Measurements from ENCODE around the gene C14orf180.
"Not testable (repeated sequence)": the region's sequence is repeated elsewhere in the genome, so short reads cannot be mapped to it uniquely, and the experiment has no call there.

Gene C14orf180

GRCh38 chr14:104579939-104580338, 375 bp downstream of the C14orf180 start:
- not testable (repeated sequence) for DNase-seq (ENCODE audit: low read depth)

GRCh38 chr14:104580961-104581360, 1.4 kb downstream of the C14orf180 start:
- no peak for DNase-seq (ENCODE audit: low read depth)

- DNase-seq (ENCODE audit: low read depth), result no peak
These were observed 2.0 kb downstream of the C14orf180 start for GRCh38 chr14:104581521-104581920.

GRCh38 chr14:104582005-104582404, 2.4 kb downstream of the C14orf180 start:
- no peak for DNase-seq (ENCODE audit: low read depth)

DNA sequence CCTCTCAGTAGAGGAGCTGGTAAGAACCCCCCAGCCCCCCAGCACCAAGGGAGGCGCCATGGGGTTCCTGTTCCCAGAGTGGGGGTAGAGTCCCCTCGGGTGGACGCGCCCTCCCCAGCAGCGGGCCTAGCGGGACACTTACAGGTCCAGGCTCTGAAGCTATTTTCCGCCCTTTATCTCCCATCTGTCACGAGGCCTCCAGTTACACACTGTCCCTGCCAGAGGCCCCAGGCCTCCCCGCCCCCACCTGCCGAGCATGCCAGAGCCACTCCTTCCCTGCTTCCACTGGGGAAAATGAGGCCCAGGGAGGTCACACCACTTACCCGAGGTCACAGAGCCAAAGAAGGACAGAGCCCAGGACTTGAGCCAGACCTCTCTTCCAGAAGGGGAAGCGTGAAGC, 3.1 kb downstream of the C14orf180 start:
- no peak for DNase-seq (ENCODE audit: low read depth)

GRCh38 chr14:104583424-104584306, 4.1 kb downstream of the C14orf180 start:
- DNase-seq (ENCODE audit: low read depth), result no peak

DNA sequence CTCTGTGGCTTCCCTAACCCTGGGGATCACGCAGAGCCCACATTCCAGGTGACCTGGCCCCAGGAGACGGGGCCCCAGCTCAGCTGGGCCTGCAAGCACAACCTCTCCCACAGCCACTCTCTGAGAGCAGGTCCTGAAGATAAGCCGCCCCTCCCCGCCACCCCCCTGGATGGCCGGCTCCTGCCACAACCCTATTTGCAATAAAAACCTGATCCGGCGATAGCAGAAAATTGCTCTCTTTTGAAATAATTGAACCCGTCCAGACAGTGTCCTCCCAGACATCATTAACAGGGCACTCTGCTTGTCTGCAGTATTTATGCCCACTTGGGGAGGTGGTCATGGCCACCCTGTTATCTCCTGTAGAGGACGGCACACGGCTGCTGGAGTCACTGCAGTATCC, 5.0 kb downstream of the C14orf180 start:
- DNase-seq (ENCODE audit: low read depth), result no peak

GRCh38 chr14:104585966-104586697, 6.6 kb downstream of the C14orf180 start:
- DNase-seq (ENCODE audit: low read depth), result no peak

GRCh38 chr14:104586832-104587620, 7.5 kb downstream of the C14orf180 start:
- no peak for DNase-seq (ENCODE audit: low read depth)

- no peak for DNase-seq (ENCODE audit: low read depth)
These were observed 8.1 kb downstream of the C14orf180 start for GRCh38 chr14:104587641-104588040.

DNA sequence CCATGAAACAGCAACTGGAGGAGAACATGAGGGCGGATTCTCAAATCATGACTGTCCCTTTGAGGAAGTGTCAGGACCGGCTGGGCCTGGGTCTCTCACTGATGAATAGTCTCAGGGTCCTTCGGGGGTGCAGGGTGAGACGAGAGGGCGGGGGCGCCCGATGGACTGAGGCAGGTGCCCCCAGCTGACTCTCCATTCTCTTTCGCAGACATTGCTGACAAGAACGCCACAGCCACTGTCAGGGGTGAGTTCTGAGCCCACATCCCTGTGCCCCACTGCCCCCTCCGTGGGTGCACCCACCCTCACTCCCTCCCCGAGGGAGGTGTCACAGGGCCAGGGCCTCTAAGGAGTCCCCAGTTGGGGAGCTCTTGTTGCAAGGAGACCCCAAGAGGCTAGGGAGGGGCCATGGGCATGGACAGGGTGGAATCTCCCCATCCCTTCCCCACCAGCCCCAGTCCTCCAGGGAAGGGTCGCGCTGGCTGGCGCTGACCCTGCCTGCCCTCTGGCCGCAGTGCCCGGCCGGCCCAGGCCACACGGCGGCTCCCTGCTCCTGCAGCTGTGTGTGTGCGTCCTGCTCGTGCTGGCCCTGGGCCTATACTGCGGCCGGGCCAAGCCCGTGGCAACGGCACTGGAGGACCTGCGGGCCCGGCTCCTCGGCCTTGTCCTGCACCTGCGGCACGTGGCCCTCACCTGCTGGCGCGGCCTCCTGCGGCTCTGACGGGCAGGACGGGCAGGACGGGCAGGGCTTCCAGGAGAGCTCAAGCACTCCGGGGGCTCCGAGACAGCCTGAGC, 8.7 kb downstream of the C14orf180 start:
- no peak for DNase-seq (ENCODE audit: low read depth)

DNA sequence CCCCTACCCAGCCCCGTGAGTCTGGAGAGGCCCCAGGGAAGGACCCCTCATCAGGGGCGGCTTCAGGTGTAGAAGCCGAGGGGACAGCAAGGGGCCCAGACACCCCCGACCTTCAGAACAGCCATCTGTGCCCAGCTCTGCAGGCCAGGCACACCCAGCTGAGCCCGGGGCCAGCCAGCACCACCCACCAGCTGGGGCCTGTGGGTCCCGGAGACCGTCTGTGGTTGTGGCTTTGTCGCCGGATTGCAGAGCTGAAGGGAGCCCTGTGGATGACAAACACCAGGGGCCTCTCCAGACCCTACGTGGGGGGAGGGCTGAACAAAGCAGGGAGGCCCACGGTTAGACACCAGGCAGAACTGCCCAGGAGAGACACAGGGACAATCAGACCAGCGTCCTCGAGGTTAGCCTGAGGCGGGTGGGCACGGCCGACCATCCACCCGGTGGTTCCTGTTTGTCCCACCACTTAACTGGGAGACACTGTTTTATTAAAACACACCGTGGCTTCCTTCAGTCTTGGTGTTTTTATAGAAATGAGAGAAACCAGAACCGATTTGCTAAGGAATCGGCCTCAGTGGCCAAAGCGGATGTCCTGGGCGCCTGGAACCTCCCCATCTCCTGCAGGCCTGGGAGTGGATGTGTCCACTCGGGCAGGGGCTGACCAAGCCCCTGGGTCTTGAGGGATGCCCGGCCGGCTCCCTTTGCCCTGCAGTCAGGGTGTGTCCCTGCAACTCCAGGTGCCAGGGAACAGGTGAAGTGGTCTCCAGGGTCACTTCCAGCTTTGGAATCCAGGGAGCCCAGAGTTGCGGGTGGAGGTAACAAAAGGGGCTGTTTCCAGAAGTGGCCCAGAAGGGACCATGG, 10.0 kb downstream of the C14orf180 start:
- DNase-seq (ENCODE audit: low read depth), result no peak

- no peak for DNase-seq (ENCODE audit: low read depth)
These were observed 10.8 kb downstream of the C14orf180 start for GRCh38 chr14:104590240-104590965.

- no peak for DNase-seq (ENCODE audit: low read depth)
These were observed 11.5 kb downstream of the C14orf180 start for GRCh38 chr14:104591031-104591430.

DNA sequence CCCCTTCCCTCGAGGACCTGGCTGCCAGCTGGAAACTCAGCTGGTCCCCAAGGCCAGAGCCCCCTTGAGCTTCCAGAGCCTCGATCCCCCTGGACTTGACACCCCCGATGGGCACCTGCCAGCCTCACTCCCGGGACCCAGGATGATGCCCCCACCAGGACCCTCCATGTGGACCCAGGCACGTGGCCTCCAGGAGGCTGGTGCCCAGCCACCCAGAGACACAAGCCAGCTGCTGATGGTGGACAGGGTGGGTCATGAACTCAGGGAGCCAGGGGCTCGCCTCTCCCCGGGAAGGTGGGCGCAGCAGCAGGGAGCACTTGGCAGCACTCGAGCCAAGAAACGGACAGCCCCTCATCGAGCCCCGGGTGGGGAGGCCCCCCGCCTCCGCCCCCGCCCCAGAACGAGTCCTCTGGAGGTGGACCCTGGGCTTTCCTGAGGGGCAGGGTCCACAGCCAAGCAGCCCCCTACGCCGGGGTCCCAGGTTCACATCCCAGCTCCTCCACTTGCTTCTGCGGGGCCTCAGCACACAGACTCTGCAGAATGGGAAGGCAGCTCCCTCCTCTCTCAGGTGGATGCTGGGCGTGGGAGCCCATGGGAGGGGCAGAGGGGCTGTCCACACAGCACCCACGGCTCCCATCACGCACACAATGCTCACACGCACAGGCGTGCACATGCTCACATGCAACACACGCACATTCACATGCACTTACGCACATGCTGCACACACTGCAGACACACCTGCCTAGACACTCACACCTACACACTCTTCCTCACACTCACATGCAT, 12.1 kb downstream of the C14orf180 start:
- no peak for DNase-seq (ENCODE audit: low read depth)

DNA sequence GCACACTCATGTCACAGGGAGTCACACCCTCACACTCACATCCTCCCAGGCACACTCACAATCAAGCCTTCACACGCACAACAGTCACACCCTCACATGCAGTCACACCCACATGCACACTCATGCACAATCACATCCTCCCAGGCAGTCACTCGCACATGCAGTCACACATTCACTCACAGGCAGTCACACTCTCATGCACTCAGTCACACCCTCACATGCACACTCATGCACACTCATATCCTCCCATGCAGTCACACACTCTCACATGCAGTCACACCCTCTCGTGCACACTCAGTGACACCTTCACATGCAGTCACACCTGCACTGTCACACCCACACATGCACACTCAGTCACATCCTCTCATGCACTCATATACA, 12.7 kb downstream of the C14orf180 start:
- no peak for DNase-seq (ENCODE audit: low read depth)

GRCh38 chr14:104592785-104593184, 13.2 kb downstream of the C14orf180 start:
- no peak for DNase-seq (ENCODE audit: low read depth)

DNA sequence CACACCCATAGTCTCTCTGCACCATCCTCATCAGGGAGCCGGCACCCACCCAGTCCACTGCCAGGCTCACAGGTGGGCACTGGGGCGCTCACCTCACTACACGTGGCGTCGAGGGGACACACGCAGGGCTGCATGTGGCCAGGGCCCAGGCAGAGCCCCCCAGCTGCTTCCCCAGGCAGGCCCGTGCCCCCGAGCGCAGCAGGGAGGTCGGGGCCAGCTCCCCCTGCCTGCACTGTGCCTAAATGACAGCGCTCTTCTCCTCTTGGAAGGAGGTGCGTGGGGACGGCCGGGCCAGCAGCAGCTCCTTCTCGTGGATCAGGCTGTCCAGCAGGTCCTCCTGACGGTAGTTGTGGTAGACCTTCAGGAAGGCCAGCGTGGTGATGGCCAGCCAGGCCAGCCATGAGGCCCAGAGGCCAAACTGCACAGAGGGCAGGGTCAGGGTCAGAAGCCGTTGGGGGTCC, 13.7 kb downstream of the C14orf180 start:
- DNase-seq (ENCODE audit: low read depth), result no peak

DNA sequence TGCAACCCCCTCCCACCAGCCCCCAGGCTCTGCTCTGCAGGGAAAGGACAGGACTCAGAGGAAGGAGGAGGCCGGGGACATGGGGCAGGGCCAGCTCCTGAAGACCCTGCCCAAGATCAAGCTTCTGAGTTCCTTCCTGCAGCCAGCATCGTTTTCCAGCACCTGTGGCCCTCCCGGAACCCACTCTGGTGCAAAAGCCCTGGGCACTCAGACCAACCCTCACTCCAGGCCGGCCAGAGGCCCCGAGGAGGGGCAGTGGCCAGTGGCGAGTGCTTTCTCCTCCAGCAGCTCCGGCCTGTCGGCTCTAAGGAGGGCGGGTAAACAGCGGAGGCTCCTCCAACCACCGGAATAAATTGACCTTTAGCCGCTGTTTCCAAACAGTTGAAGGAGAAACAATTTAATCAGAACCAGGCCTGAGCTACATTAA, 14.2 kb downstream of the C14orf180 start:
- DNase-seq (ENCODE audit: low read depth), result no peak
